ENCODE measurements around the gene GRM5. TPM values are rescaled to one million over a fixed set of nuclear protein-coding genes. Genes with fewer than 3 reads are reported as not detected.

GRM5 gene
- not detected in 5 replicates for total RNA-seq (2022; extraction: Qiagen RNA extraction)

DNA sequence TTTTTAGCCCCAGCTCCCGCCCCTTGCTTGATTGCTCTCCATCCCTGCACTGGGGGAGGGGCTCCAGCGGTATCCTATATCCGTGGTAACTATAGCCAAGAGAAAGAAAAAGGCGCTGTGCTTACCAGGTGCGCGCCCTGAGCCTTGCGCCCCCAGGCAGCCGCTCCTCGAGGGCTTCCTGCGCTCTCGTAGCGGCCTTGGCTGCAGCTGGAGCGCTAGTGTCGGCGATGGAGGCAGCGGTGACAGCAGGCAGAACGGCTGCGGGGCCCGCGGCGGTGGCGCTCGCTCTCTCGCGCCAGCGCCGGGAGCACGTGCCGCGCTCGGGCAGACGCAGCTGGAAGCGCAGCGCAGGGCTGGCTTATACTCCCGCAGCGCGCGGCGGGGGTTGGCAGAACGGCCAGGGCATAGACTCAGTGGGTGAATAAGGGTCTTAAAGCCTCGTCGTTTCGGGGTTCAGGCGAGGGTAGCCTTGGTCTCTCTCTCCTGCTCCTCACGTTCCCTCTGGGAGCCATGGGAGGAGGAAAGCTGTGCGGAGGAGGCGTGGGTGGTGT lies at the start of gene GRM5:
Gene GRM5 (minus strand): TSS at position 332 of the 551 bp plus-strand sequence. CDS start 18,110 bp downstream, outside the sequence.

Other genes with a start within 250 kb of the GRM5 start
- gene TYR, start 111.9 kb upstream of the GRM5 start, total RNA-seq (2022; extraction: Qiagen RNA extraction) = not detected in 5 replicates

Data from A549 treated with dexamethasone at 1 μM for 4 hours (cell line).